Measurements from ENCODE around the gene TEAD1.

The TEAD1 gene

DNA sequence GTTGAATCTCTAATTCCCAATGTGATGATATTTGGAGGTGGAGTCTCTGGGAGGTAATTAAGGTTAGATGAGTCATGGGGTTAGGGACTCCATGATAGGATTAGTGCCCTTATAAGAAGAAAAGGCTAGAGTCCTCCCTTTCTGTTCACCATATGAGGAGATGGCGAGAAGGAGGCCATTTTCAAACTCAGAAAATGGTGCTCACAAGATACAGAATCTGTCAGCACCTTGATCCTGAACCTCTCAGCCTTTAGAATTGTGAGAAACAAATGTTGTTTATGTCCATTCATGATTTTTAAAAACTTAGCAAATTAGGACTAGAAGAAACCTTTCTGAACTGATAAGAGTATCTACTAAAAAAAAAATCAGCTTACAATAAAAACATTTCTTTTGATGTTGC, 277.2 kb downstream of the TEAD1 start:
- Histone ChIP-seq H3K27ac (replicated peaks) (no peak overlapping the region), H3K4me3 (replicated peaks; ENCODE audit: insufficient read depth, low read length) (no peak overlapping the region), H3K27me3 (ENCODE audit: insufficient read depth, poor library complexity, severe bottlenecking) (no peaks in the 10 kb centered on the region)
- TF ChIP-seq POLR2AphosphoS5 (IDR thresholded peaks at IDR 0.05; ENCODE audit: low read depth) (no peak), SPI1 (IDR thresholded peaks at IDR 0.05; ENCODE audit: borderline replicate concordance, low read depth) (no peak), GABPA (IDR thresholded peaks at IDR 0.05; ENCODE audit: low read depth) (no peak)
- TF ChIP-seq, protein P1, sequence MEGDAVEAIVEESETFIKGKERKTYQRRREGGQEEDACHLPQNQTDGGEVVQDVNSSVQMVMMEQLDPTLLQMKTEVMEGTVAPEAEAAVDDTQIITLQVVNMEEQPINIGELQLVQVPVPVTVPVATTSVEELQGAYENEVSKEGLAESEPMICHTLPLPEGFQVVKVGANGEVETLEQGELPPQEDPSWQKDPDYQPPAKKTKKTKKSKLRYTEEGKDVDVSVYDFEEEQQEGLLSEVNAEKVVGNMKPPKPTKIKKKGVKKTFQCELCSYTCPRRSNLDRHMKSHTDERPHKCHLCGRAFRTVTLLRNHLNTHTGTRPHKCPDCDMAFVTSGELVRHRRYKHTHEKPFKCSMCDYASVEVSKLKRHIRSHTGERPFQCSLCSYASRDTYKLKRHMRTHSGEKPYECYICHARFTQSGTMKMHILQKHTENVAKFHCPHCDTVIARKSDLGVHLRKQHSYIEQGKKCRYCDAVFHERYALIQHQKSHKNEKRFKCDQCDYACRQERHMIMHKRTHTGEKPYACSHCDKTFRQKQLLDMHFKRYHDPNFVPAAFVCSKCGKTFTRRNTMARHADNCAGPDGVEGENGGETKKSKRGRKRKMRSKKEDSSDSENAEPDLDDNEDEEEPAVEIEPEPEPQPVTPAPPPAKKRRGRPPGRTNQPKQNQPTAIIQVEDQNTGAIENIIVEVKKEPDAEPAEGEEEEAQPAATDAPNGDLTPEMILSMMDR (IDR thresholded peaks at IDR 0.05; ENCODE audit: insufficient read depth, low read length) = no peak
- TF ChIP-seq, protein P2, sequence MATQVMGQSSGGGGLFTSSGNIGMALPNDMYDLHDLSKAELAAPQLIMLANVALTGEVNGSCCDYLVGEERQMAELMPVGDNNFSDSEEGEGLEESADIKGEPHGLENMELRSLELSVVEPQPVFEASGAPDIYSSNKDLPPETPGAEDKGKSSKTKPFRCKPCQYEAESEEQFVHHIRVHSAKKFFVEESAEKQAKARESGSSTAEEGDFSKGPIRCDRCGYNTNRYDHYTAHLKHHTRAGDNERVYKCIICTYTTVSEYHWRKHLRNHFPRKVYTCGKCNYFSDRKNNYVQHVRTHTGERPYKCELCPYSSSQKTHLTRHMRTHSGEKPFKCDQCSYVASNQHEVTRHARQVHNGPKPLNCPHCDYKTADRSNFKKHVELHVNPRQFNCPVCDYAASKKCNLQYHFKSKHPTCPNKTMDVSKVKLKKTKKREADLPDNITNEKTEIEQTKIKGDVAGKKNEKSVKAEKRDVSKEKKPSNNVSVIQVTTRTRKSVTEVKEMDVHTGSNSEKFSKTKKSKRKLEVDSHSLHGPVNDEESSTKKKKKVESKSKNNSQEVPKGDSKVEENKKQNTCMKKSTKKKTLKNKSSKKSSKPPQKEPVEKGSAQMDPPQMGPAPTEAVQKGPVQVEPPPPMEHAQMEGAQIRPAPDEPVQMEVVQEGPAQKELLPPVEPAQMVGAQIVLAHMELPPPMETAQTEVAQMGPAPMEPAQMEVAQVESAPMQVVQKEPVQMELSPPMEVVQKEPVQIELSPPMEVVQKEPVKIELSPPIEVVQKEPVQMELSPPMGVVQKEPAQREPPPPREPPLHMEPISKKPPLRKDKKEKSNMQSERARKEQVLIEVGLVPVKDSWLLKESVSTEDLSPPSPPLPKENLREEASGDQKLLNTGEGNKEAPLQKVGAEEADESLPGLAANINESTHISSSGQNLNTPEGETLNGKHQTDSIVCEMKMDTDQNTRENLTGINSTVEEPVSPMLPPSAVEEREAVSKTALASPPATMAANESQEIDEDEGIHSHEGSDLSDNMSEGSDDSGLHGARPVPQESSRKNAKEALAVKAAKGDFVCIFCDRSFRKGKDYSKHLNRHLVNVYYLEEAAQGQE (IDR thresholded peaks at IDR 0.05; ENCODE audit: insufficient replicate concordance, low read depth) = no peak
- no peak for DNase-seq (ENCODE audit: low read depth in 1 of 2, low spot score in 1 of 2)

DNA sequence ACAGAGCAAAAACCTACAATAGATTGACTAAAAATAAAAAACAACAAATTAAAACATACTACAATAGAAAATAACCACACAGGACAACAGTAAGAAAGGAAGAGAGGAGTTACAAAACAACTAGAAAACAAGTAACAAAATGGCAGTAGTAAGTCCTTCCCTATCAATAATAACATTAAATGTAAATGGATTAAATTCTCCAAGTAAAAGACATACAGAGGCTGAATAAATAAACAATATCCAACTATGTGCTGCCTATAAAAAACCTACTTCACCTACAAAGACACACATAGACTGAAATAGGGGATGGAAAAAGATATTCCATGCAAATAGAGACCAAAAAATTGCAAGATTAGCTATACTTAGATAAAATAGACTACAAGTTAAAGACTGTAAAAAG, 277.9 kb downstream of the TEAD1 start:
- TF ChIP-seq GABPA (IDR thresholded peaks at IDR 0.05; ENCODE audit: low read depth) = no peak
- TF ChIP-seq SPI1 (IDR thresholded peaks at IDR 0.05; ENCODE audit: borderline replicate concordance, low read depth) = no peak
- TF ChIP-seq, protein P1 (IDR thresholded peaks at IDR 0.05; ENCODE audit: insufficient read depth, low read length) = no peak
- no peak for TF ChIP-seq POLR2AphosphoS5 (IDR thresholded peaks at IDR 0.05; ENCODE audit: low read depth)
- TF ChIP-seq, protein P2 (IDR thresholded peaks at IDR 0.05; ENCODE audit: insufficient replicate concordance, low read depth) = no peak
- H3K4me3 ChIP-seq (replicated peaks; ENCODE audit: insufficient read depth, low read length) = no peak overlapping the region
- no peak for DNase-seq (ENCODE audit: low read depth in 1 of 2, low spot score in 1 of 2)
- H3K27ac ChIP-seq (replicated peaks) = no peak overlapping the region
- no peaks in the 10 kb centered on the region for H3K27me3 ChIP-seq (ENCODE audit: insufficient read depth, poor library complexity, severe bottlenecking)

DNA sequence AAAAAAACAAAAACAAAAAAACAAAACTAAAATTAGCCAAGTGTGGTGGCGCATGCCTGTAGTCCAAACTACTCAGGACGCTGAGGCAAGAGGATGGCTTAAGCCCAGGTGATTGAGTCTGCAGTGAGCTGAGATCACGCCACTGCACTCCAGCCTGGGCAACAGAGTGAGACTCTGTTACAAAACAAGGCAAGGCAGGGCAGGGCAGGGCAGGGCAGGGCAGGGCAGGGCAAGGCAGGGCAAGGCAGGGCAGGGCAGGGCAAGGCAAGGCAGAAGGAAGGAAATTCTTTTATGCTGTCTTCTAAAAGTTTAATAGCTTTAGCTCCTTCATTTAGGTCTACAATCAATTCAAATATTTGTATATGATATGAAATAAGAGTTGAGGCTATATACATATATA, 284.8 kb downstream of the TEAD1 start:
- H3K4me3 ChIP-seq (replicated peaks; ENCODE audit: insufficient read depth, low read length) = no peak overlapping the region
- no peak overlapping the region for H3K27ac ChIP-seq (replicated peaks)
- H3K27me3 ChIP-seq (ENCODE audit: insufficient read depth, poor library complexity, severe bottlenecking) = no peaks in the 10 kb centered on the region
- TF ChIP-seq POLR2AphosphoS5 (IDR thresholded peaks at IDR 0.05; ENCODE audit: low read depth) = no peak
- no peak for TF ChIP-seq GABPA (IDR thresholded peaks at IDR 0.05; ENCODE audit: low read depth)
- TF ChIP-seq, protein P1 (IDR thresholded peaks at IDR 0.05; ENCODE audit: insufficient read depth, low read length) = no peak
- TF ChIP-seq, protein P2 (IDR thresholded peaks at IDR 0.05; ENCODE audit: insufficient replicate concordance, low read depth) = no peak
- TF ChIP-seq SPI1 (IDR thresholded peaks at IDR 0.05; ENCODE audit: borderline replicate concordance, low read depth) = no peak
- no peak for DNase-seq (ENCODE audit: low read depth in 1 of 2, low spot score in 1 of 2)
